ENCODE results near the gene KDM6A.
A peak's percentile ranks its signal among the peaks of the same experiment; 100 is the strongest.
"Not testable (repeated sequence)": the region's sequence is repeated elsewhere in the genome, so short reads cannot be mapped to it uniquely, and the experiment has no call there.

Gene KDM6A

DNA sequence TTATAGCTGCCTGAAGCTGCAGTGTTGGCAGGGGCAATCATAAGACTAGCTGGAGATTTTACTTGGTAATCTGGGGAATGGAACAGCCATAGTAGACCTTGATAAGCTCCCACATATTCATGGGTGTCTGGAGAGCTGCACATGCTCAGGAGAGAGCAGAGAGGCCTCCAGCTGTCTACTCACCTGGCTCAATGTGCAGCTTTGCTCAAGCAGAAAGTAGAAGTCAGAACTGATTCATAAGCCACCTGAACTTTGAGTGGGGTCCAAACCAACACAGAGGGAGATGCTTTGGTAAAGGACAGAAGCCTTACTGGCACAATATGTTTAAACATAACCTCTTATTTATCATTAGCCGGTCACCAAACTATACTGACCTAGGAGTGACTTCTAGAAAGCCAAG is 54.4 kb downstream of the KDM6A start:
- no peak for DNase-seq (ENCODE audit: low read depth)

- no peak for DNase-seq (ENCODE audit: low read depth)
Observed at GRCh38 chrX:44931441-44931973, 58.5 kb downstream of the KDM6A start.

GRCh38 chrX:44935172-44935571 is 62.2 kb downstream of the KDM6A start:
- DNase-seq (ENCODE audit: low read depth), result no peak

- DNase-seq (ENCODE audit: low read depth), result no peak
Observed at GRCh38 chrX:44935640-44936039, 62.7 kb downstream of the KDM6A start.

DNA sequence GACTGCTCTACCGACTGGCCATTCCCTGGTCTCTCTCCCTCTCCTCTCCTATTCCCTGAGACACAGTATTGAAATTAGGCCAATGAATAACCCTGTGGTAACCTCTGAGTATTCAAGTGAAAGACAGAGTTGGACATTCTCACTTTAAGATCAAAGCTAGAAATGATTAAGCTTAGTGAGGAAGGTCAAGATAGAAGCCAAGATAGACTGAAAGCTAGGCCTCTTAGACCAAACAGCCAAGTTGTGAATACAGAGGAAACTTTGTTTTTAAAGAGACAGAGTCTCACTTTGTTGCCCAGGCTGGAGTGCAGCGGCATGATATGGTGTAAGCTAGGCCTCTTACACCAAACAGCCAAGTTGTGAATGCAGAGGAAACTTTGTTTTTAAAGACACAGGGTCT is 64.6 kb downstream of the KDM6A start:
- DNase-seq (ENCODE audit: low read depth), result no peak

DNA sequence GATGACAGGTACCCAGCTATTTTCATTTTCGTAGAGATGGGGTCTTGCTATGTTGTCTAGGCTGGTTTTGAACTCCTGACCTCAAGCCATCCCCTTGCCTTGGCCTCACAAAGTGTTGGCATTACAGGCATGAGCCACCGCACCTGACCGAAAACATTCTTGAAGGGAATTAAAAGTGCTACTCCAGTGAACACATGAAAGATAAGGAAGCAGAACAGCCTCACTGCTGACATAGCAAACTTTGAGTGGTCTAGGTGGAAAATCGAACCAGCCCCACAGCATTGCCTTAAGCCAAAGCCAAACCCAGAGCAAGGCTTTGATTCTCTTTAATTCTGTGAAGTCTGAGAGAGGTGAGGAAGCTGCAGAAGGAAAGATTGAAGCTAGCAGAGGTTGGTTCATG is 65.1 kb downstream of the KDM6A start:
- DNase-seq (ENCODE audit: low read depth), result no peak

DNA sequence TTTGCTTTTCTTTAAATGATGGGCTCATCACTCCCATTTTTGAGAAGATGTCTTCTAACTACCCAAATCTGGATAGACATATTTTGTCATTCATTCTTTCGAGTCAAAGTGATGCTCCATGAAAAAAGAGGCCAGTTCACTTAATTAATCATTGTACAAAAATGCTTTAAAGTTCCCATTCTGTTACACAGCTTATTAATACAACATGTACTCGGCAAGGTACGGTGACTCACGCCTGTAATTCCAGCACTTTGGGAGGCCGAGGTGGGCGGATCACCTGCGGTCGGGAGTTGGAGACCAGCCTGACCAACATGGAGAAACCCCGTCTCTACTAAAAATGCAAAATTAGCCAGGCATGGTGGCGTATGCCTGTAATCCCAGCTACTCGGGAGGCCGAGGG is 67.6 kb downstream of the KDM6A start:
- not testable (repeated sequence) for DNase-seq (ENCODE audit: low read depth)

DNA sequence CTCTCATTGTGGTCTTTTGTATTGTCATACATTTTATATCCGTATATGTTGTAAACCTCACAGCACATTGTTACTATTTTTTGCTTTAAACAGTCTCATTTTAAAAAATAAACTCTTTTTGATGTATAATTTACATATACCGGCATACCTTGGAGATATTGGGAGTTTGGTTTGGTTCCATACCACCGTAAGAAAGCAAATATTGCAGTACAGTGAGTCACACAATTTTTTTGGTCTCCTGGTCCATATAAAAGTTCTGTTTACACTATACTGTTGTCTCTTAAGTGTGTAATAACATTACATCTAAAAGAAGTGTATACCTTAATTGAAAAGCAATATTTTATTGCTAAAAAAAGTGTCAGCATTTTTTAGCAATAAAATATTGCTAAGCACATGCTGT is 70.0 kb downstream of the KDM6A start:
- DNase-seq (ENCODE audit: low read depth), result no peak

DNA sequence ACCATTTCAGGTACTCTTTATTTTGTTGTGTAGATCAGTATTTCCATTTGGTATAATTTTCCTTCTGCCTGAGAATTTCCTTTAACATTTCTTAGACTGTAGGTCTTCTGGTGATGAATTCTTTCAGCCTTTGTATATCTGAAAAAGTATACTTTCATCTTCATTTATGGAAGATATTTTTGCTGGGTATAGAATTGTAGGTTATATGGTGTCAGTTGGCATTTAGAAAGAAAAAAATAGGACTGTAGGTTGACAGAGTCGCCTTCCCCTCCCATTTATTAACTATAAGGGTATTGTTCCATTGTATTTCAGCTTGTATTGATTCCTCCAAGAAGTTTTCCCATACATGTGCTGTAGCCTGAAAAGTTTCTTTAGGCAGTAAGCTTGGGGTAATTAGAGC is 71.9 kb downstream of the KDM6A start:
- no peak for DNase-seq (ENCODE audit: low read depth)

GRCh38 chrX:44945736-44946135 is 72.7 kb downstream of the KDM6A start:
- DNase-seq (ENCODE audit: low read depth), result no peak

- DNase-seq (ENCODE audit: low read depth), result no peak
Observed at GRCh38 chrX:44946771-44947170, 73.8 kb downstream of the KDM6A start.

DNA sequence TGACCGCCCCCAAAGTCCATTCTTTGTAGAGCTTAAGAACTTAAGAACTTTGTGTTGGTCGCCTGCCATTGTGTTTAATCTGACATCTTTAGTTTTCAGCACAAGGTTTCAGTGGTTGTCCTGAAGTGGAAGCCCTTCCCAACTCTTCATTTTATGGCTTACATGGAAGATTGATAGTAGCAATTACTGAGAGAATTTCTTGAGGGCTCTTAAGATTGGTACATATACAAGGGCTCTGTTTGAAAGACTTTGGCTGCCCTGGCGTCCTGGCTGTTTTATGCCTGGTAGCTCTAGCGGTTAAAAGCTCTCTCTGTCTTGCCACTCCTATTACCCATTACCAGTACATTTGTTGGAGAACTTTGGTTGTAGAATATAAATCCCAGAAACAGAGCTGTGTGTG is 75.0 kb downstream of the KDM6A start:
- no peak for DNase-seq (ENCODE audit: low read depth)

DNA sequence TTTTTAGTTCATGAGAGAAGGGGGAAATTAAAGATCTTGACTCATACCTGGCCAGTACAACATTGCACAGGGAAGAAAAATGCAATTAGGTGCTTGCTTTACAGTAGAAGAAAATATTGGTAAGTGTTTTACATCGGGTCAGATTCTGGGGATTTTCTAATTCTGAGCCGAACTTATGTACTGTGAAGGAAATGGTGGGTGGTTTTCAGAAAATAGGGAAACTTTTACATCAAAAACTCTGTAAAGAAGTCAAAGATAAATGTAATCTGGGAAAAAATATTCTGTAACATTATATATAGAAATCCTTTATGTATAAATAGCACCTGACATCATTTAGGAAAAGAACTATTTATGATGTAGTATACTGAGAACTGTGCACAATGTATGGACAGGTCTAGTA is 75.4 kb downstream of the KDM6A start:
- no peak for DNase-seq (ENCODE audit: low read depth)

DNA sequence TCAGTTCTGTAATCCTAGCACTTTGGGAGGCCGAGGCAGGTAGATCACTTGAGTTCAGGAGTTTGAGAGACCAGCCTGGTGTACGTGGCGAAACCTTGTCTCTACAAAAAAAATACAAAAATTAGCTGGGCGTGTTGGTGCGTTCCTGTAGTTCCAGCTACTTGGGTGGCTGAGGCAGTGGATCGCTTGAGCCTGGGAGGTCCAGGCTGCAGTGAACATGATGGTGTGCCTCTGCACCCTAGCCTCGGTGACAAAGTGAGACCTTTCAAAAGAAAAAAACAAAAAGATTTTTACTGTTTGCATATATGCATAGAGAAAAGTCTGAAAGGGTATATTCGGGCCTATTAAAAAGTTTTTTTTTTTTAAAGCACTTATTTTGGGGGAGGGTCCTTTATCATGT is 76.1 kb downstream of the KDM6A start:
- DNase-seq (ENCODE audit: low read depth), result no peak

GRCh38 chrX:44950471-44951366 is 77.7 kb downstream of the KDM6A start:
- not testable (repeated sequence) for DNase-seq (ENCODE audit: low read depth)

DNA sequence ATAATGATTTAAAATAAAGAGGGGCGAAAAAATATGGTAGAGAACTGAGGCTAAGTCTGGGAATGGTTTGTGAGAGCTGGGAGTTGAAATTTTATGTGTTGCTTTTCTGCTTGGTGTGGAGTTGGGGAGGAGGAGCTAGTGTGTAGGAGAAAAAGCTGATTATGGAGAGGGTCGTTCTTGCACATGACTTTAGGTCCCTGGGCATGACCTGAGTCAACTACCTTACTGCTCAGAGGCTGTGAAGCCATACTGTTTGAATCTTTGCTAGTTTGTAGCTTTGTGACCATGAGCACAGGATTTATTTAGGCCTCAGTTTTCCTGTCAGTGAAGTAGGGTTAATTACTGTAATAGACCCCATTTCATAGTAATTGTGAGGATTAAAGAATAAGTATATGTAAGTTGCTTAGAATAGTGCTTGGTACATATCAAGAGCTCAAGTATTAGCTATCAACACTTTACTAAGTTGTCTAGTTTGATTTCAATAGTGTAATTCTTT is 78.6 kb downstream of the KDM6A start:
- no peak for DNase-seq (ENCODE audit: low read depth)

- DNase-seq (ENCODE audit: low read depth), result no peak
Observed at GRCh38 chrX:44952329-44953027, 79.5 kb downstream of the KDM6A start.

DNA sequence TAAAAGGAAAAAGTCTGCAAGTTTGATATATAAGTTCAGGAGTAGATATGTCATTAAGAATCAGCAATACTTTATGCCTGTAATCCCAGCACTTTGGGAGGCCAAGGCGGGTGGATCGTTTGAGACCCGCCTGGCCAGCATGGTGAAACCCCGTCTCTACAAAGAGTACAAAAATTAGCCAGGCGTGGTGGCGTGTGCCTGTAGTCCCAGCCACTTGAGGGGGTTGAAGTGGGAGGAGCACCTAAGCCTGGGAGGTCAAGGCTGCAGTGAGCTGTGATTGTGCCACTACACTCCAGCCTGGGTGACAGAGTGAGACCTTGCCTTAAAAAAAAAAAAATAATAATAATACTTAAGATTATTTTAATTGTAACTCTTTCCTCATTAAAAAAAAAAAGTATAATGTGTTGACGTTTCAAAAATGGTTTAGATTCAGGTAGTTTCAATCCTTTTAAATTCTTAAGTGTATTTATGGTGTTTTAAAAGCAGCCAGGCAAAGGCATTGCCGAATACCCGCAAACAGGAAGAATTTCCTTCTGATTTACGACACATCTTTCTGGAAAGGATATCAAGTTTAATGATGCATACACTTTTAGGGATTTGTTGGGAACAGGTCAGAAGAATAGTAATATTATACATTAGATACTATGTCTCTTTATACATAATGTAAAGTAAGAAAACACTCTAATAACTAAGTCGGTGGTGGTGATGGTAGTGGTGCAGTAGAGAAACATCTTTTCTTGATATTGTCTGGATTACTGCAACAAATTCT is 80.9 kb downstream of the KDM6A start:
- no peak for DNase-seq (ENCODE audit: low read depth)

DNA sequence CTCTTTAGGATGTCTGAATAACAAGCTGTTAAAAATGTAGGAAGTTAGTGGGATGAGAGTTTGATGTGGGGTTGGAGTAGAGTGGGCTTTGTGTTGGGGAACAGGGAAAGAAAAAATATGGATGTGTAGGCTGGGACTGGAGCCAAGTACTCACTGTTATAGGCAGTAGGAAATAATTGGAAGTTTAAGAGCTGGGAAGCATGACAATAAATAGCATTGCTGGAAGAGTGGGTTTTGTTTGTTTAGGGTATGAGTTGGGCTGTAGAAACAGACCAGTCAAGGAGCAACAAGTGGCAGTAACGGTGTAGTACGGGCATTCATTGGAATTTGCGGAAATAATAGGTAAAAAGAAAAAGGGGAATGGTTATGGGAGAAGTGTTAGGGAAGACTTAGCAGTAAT is 81.6 kb downstream of the KDM6A start:
- DNase-seq (ENCODE audit: low read depth), result peak; percentile 12

DNA sequence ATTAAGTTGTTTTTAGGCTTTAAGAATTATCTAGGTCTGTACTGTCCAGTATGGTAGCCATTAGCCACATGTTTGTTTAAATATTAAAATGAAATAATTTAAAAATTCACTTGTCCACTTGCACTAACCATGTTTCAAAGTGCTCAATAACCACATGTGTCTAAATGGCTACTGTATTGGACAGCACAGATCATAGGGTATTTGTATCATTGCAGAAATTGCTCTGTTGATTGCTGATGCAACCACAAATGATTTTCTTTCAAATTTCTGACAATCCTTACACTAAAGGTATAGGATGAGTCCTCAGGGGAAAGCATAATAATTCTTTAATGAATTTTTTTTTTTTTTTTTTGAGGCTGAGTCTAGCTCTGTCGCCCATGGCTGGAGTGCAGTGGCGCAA is 84.9 kb downstream of the KDM6A start:
- DNase-seq (ENCODE audit: low read depth), result no peak

DNA sequence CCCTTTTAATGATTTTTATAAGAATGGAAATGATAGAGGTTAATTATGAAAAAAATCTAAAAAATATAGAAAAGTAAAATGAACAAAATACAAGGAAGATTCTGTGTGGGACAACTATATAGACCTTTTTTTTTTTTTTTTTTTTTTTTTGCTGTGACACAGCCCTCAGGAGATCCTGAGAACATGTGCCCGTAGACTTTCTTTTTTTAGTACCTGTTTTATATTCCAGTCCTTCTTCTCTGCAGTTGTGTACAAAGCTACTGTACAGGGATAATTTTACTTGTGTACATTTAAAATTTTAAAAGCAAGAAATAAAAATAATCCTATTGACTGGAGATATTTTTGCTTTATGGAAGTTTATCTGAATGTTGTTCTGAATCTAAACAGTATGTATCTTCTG is 85.5 kb downstream of the KDM6A start:
- DNase-seq (ENCODE audit: low read depth), result no peak

Measured in EH (cell line).